GM18511 (cell line): ENCODE results near the gene DOC2B.
"Not testable (repeated sequence)": the region's sequence is repeated elsewhere in the genome, so short reads cannot be mapped to it uniquely, and the experiment has no call there.

Experiments used
- ATAC-seq: cut with Tn5 transposase; IDR thresholded peaks from one replicate; pipeline ENCODE4 v1.9.1; 2021; ENCODE audit warnings: mild to moderate bottlenecking, moderate library complexity; ENCODE audit not compliant: unreplicated experiment

DOC2B gene

GRCh38 chr17:213286-214105 lies 32.0 kb upstream of the DOC2B start:
- ATAC-seq = no peak

- ATAC-seq = no peak
Observed at GRCh38 chr17:210402-210801, 29.0 kb upstream of the DOC2B start.

- ATAC-seq = no peak
Observed at GRCh38 chr17:208429-208828, 27.0 kb upstream of the DOC2B start.

- no peak for ATAC-seq
Observed at GRCh38 chr17:207775-208174, 26.3 kb upstream of the DOC2B start.

- no peak for ATAC-seq
Observed at GRCh38 chr17:206941-207560, 25.6 kb upstream of the DOC2B start.

DNA sequence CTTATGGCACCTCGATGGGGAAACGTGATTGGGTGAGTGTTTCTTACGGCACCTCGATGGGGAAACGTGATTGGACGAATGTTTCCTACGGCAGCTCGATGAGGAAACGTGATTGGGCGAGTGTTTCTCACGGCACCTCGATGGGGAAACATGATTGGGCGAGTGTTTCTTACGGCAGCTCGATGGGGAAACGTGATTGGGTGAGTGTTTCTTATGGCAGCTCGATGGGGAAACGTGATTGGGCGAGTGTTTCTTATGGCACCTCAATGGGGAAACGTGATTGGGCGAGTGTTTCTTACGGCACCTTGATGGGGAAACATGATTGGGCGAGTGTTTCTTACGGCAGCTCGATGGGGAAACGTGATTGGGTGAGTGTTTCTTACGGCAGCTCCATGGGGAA lies 25.0 kb upstream of the DOC2B start:
- ATAC-seq = not testable (repeated sequence)

DNA sequence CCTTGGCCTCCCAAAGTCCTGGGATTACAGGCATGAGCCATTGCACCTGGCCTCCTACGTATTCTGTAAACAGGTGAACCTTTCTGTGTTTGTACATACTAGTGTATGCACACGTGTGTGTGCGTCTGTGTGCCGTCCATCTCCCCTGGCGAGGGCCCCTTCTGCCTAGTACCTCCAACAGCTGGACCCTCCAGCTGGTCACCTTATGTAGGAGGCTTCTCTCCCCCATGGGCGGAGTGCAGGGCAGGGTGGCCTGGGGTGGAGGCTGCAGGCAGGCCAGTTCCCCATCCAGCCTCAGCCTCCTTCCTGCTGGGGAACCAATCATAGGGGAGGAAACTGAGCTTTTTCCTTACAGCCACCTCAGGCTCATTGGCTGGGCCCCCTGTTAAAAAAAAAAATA lies 24.4 kb upstream of the DOC2B start:
- no peak for ATAC-seq

- ATAC-seq = no peak
Observed at GRCh38 chr17:205148-205669, 23.8 kb upstream of the DOC2B start.

- no peak for ATAC-seq
Observed at GRCh38 chr17:204427-205147, 23.1 kb upstream of the DOC2B start.

DNA sequence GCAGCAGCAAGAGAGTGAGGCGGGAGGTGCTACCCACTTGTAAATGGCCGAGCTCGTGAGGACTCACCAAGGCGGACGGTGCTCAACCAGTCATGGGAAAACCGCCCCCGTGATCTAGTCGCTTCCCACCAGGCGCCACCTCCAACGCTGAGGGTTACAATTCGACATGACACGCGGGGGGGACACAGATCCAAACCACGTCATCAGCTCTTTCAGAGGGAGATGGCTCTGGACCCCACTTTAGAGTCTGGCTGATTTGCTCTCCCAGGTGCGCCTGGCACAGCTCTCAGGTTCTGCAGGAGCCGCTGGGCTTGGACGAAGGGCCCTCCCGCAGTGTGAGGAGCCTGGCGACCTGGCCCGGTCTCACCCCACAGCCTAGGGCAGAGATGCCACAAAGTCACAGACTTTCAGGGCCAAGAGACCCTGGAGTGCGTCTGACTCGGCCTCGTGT lies 21.1 kb upstream of the DOC2B start:
- no peak for ATAC-seq

DNA sequence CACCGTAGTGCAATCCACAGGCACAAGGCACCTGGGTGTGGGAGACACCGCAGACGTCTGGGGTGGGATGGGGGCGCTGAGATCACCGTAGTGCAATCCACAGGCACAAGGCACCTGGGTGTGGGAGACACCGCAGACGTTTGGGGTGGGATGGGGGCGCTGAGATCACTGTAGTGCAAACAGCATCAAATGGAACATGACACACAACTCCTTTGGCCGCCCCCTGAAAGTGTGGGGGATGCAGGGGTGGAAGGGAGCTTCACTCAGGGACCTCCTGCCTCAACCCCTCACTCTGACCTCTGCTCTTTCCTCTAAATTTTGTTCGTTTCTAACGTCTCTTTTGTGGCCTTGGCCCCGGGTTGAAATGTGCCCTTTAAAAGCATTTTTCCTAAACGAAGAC lies 20.3 kb upstream of the DOC2B start:
- ATAC-seq = not testable (repeated sequence)

DNA sequence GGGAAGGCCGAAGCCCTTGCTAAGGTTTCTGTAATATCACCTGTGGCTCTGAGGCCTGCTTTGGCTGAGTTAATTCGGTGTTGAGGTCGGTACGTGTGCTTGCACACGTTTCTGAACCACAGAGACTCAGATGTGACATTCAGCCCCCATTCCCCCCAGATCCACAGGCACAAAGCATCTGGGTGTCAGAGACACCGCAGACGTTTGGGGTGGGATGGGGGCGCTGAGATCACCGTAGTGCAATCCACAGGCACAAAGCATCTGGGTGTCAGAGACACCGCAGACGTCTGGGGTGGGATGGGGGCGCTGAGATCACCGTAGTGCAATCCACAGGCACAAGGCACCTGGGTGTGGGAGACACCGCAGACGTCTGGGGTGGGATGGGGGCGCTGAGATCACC lies 19.8 kb upstream of the DOC2B start:
- not testable (repeated sequence) for ATAC-seq

- no peak for ATAC-seq
Observed at GRCh38 chr17:200586-200985, 19.1 kb upstream of the DOC2B start.

- no peak for ATAC-seq
Observed at GRCh38 chr17:199806-200545, 18.5 kb upstream of the DOC2B start.

DNA sequence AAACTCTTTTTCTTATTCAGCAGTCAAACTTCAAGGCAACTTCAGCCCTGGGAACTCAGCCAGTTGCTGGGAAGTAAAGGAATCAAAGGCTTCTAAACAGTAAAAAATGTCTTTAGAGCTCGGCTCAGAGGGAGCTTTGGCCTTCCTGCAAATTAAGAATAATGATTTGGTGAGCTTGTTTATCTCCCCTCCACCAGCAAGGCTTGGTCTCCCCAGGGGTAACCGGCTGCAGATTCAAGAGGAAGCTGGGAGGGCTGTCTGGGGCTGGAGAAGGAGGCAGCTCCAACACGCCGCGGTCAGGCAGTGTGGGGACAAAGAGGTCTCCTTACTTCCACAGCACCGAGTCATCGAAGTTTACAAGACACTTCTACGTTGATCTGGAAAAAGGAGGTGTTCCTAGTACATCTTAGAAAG lies 17.7 kb upstream of the DOC2B start:
- ATAC-seq = no peak

- not testable (repeated sequence) for ATAC-seq
Observed at GRCh38 chr17:198225-198624, 16.8 kb upstream of the DOC2B start.

GRCh38 chr17:197352-197751 lies 15.9 kb upstream of the DOC2B start:
- no peak for ATAC-seq

DNA sequence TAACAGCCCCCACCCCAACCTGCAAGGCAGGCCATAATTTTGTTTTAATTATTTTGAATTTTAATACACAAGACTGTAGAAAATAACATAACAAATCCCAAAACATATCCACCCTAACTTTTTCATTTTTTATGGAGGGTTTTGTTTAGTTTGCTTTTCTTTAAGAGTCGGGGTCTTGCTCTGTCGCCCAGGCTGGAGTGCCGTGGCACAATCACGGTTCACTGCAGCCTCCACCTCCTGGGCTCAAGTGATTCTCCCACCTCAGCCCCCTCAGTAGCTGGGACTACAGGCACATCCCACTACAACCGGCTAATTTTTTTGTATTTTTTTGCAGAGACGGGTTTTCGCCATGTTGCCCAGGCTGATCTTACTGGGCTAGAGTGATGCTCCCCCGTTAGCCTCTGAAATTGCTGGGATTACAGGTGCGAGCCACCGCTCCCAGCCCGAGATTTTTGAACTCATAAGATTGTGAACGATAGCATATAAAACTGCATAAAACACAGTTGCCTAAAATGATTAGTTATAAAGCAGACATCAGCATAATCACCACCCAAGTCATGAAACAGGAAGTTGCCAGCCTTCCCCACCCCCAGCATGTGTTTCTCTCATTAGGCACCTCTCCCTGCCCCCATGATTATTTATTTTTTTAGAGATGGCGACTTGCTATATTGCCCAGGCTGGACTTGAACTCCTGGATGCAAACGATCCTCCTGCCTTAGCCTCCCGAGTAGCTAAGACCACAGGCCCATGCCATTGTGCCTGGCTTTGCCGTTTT lies 13.6 kb upstream of the DOC2B start:
- no peak for ATAC-seq

GRCh38 chr17:193841-194806 lies 12.7 kb upstream of the DOC2B start:
- no peak for ATAC-seq
